ENCODE measurements around the gene PGPEP1.
A peak's percentile ranks its signal among the peaks of the same experiment; 100 is the strongest.
"Not testable (repeated sequence)": the region's sequence is repeated elsewhere in the genome, so short reads cannot be mapped to it uniquely, and the experiment has no call there.

The PGPEP1 gene

DNA sequence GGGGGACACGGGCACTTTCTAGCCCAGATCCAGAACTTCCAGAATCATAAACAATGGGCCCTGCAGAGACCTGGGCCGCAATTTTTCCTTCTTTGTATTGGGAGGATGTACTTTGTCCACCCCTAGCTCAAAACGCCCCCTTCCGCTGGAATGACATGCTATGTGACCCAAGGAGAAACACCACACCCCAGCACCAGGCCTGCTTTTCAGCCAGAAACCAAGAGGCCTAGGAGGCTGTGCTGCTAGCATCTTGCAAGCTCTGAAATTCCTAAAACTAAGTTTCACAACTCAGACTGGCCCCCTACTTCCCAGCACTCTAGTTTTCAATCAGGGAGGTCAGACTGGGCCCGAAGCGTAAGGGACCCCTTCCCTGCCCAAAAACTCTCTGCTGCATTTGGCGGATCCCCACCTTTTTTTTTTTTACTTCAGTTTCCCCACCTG, 18.1 kb upstream of the PGPEP1 start:
- H3K27ac ChIP-seq (ENCODE audit: low read depth, low read length): peak overlapping the region; percentile 93
- peaks cover 19% of the 10 kb centered on the region for H3K4me1 ChIP-seq (ENCODE audit: insufficient read depth, low read length)
- peaks cover 17% of the 10 kb centered on the region for H3K36me3 ChIP-seq (ENCODE audit: insufficient read depth, low read length)
- H3K9ac ChIP-seq (ENCODE audit: low read depth, low read length): peak overlapping the region; percentile 94
- WGBS: 7% methylated on average over 7 of the region's 7 CpGs
- H3K27me3 ChIP-seq (ENCODE audit: insufficient read depth, low read length): no peaks in the 10 kb centered on the region
- H3K4me3 ChIP-seq (ENCODE audit: low read length): peak overlapping the region; percentile 87
- H3K9me3 ChIP-seq (ENCODE audit: insufficient read depth, low read depth, low read length): no peaks in the 10 kb centered on the region

DNA sequence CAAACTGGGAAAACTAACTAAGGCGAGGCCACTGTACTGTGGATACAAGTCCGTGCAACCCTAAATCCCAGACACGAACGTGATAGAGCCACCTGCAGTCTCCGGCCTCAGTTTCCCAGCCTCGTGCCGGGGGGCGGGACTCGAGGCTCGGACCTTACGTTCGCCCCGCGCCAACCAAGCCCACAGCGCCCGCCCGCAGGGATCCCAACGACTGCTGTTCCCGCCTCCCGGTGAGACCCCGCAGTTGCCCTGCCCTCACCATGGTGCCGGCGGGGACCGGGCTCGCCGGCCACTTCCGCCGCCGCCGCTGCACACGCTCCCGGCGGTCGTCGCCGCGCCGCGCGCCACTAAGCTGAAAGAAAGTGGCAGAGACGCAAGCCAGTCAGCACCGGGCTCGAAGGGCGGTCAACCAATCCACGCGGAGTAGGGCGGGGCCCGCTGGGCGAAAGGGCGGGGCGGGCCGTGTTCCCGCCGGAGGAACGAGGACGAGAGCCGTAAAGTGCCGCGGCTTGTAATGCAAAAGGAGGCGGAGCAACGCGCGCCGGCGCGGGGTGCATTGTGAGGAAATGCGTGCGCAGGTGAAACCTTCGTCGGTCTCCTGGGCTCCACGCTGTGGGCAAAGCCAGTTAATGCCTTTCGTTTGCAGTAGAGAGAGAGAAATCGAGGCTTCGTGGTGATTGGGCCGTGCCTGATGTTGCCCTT, 17.5 kb upstream of the PGPEP1 start, which contains the start of gene LSM4:
Gene LSM4, minus strand, starts transcription at position 318 of the 702 bp plus-strand sequence. Its CDS starts 56 bp downstream, at position 262.
- H3K36me3 ChIP-seq (ENCODE audit: insufficient read depth, low read length): peaks cover 17% of the 10 kb centered on the region
- H3K27me3 ChIP-seq (ENCODE audit: insufficient read depth, low read length): no peaks in the 10 kb centered on the region
- no peaks in the 10 kb centered on the region for H3K9me3 ChIP-seq (ENCODE audit: insufficient read depth, low read depth, low read length)
- peak within 1 kb of the TSS; percentile 94 for H3K9ac ChIP-seq (ENCODE audit: low read depth, low read length)
- H3K27ac ChIP-seq (ENCODE audit: low read depth, low read length): peak within 1 kb of the TSS; percentile 93
- H3K4me1 ChIP-seq (ENCODE audit: insufficient read depth, low read length): peaks cover 19% of the 10 kb centered on the region
- peak within 1 kb of the TSS; percentile 87 for H3K4me3 ChIP-seq (ENCODE audit: low read length)
- WGBS: under 1% methylated on average over 75 of the region's 75 CpGs

DNA sequence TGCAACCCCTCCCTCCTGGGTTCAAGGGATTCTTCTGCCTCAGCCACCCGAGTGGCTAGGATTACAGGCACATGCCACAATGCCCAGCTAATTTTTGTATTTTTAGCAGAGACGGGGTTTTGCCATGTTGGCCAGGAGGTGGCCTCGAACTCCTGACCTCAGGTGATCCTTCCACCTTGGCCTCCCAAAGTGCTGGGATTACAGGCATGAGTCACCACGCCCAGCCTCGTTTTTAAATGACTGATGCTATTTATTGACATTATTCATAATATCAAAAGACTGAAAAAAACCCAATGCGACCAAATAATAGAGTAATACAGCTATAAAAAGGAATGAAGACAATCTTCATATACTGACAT, 16.0 kb upstream of the PGPEP1 start:
- Histone ChIP-seq H3K36me3 (ENCODE audit: insufficient read depth, low read length) (peaks cover 17% of the 10 kb centered on the region), H3K4me1 (ENCODE audit: insufficient read depth, low read length) (peaks cover 24% of the 10 kb centered on the region)
- not testable (repeated sequence) for H3K9me3 ChIP-seq (ENCODE audit: insufficient read depth, low read depth, low read length); H3K27ac ChIP-seq (ENCODE audit: low read depth, low read length); H3K27me3 ChIP-seq (ENCODE audit: insufficient read depth, low read length); H3K9ac ChIP-seq (ENCODE audit: low read depth, low read length); H3K4me3 ChIP-seq (ENCODE audit: low read length)
- 73% methylated on average over 4 of the region's 6 CpGs for WGBS

DNA sequence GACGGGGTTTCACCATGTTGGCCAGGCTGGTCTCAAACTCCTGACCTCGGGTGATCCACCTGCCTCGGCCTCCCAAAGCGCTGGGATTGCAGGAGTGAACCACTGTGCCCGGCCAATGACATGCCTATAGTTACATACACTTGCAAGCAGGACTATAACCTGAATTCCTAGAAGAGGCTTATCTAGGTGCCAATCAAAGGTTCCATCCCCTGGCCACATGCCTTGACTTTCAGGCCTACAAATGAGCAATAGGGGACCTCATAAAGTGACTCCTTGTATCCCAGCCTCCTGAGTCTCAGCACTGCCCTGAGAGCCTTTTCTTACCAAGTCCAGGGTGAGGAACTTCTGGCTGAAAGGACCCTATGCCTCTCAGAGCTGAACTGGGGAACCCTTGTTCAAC, 13.6 kb upstream of the PGPEP1 start:
- Histone ChIP-seq H3K27ac (ENCODE audit: low read depth, low read length) (no peak overlapping the region), H3K9me3 (ENCODE audit: insufficient read depth, low read depth, low read length) (no peaks in the 10 kb centered on the region), H3K36me3 (ENCODE audit: insufficient read depth, low read length) (no peaks in the 10 kb centered on the region), H3K9ac (ENCODE audit: low read depth, low read length) (no peak overlapping the region), H3K27me3 (ENCODE audit: insufficient read depth, low read length) (no peaks in the 10 kb centered on the region), H3K4me3 (ENCODE audit: low read length) (no peak overlapping the region), H3K4me1 (ENCODE audit: insufficient read depth, low read length) (peaks cover 16% of the 10 kb centered on the region)
- 94% methylated on average over 5 of the region's 5 CpGs for WGBS

DNA sequence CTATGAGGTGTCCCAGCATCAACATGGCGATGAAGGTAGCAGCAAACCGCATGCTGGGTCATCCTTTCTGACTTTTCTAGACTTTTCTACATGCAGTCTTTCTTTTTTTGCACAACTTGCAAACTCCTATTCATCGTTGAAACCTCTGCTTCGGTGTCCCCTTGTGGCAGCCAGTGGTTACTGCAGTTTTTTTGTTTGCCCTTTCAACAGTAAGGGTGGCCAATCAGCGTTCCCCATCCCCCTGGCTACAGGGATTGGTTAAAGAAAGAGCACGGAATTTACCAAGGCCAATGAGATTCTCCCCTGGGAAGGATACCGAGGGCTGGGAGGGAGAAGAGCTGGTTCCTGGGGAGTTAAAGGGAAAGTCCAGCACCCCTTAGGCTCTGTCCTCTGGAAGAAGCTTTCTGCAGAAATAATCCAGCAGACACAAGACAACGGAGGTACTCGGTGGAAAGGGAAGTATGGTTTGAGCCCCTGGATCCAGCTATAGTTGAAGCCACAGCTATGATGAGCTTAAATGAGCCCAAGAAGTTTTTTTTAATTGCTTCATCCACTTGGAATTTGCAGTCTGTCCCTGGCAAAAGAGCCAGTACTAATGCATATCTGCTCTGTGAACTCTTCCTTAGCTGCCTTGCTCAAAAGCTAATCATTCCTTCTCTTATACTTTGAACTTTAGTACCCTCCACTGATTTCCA, 11.9 kb upstream of the PGPEP1 start:
- Histone ChIP-seq H3K27me3 (ENCODE audit: insufficient read depth, low read length) (no peaks in the 10 kb centered on the region), H3K27ac (ENCODE audit: low read depth, low read length) (peak overlapping the region; percentile 34), H3K9ac (ENCODE audit: low read depth, low read length) (peak overlapping the region; percentile 45; the same call in 1 of the 2 replicates), H3K9me3 (ENCODE audit: insufficient read depth, low read depth, low read length) (no peaks in the 10 kb centered on the region), H3K36me3 (ENCODE audit: insufficient read depth, low read length) (no peaks in the 10 kb centered on the region), H3K4me1 (ENCODE audit: insufficient read depth, low read length) (peaks cover 9% of the 10 kb centered on the region), H3K4me3 (ENCODE audit: low read length) (peak overlapping the region; percentile 52)
- WGBS: 5% methylated on average over 9 of the region's 9 CpGs

DNA sequence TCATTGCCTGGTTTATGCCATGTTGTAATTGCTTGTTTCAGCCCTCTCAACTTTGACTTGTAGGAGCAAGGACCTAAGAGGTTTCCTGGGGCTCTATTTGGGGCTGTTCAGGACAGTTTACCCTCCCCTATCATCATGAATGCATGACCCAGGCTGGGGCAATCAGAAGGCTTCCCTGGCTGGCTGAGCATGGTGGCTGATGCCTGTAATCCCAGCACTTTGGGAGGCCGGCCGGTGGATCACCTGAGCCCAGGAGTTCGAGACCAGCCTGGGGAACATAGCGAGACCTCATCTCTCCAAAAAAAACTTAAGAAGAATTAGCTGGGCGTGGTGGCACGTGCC, 11.4 kb upstream of the PGPEP1 start:
- Histone ChIP-seq H3K4me1 (ENCODE audit: insufficient read depth, low read length) (peaks cover 5% of the 10 kb centered on the region; the same call in 1 of the 2 replicates), H3K9ac (ENCODE audit: low read depth, low read length) (peak overlapping the region; percentile 45; the same call in 1 of the 2 replicates), H3K27ac (ENCODE audit: low read depth, low read length) (no peak overlapping the region), H3K9me3 (ENCODE audit: insufficient read depth, low read depth, low read length) (no peaks in the 10 kb centered on the region), H3K36me3 (ENCODE audit: insufficient read depth, low read length) (no peaks in the 10 kb centered on the region), H3K4me3 (ENCODE audit: low read length) (peak overlapping the region; percentile 52), H3K27me3 (ENCODE audit: insufficient read depth, low read length) (no peaks in the 10 kb centered on the region)
- WGBS: 87% methylated on average over 6 of the region's 6 CpGs

DNA sequence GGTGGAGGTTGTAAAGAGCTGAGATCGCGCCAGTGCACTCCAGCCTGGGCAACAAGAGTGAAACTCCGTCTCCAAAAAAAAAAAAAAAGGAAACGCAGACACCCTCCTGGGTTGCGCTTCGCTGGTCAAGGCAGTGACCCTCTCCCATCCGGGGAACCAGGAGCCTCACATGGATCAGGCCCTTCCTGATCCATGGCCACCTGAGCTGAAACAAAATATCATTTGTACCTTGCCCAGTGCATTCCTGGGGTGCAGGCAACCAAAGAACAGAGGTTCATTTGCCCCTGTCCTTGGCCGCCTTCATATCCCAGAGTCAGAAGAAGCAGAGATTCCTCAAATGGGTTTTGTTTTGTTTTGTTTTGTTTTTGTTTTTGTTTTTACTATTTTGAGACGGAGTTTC, 9.5 kb upstream of the PGPEP1 start:
- H3K4me3 ChIP-seq (ENCODE audit: low read length): no peak overlapping the region
- H3K27ac ChIP-seq (ENCODE audit: low read depth, low read length): no peak overlapping the region
- no peaks in the 10 kb centered on the region for H3K9me3 ChIP-seq (ENCODE audit: insufficient read depth, low read depth, low read length)
- H3K4me1 ChIP-seq (ENCODE audit: insufficient read depth, low read length): peaks cover 5% of the 10 kb centered on the region; the same call in 1 of the 2 replicates
- H3K36me3 ChIP-seq (ENCODE audit: insufficient read depth, low read length): no peaks in the 10 kb centered on the region
- H3K27me3 ChIP-seq (ENCODE audit: insufficient read depth, low read length): no peaks in the 10 kb centered on the region
- 85% methylated on average over 9 of the region's 9 CpGs for WGBS
- no peak overlapping the region for H3K9ac ChIP-seq (ENCODE audit: low read depth, low read length)

DNA sequence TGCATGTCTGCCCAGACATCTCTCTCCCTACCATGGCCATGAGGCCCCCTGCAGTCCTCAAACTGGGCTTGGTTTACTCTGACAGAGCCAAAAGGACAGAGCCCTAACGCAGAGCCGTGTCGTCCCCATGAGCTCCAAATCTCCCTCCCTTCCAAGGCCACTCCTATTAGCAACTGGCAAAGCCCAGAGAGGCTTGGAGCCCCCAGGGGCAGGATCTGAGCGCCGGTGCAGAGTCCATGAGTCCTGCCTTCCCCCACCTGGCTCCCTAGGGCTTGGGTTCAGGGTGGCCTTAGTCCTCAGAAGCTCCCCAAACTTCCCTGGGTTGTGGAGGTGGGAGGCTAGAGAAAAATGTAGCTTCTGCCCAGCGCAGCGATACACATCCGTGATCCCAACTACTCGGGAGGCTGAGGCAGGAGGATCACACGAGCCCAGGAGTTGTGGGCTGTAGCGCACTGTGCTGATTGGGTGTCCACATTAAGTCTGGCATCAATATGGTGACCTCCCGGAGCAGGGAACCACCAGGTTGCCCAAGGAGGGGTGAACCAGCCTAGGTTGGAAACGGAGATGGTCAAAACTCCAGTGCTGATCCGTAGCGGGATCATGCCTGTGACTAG, 7.4 kb upstream of the PGPEP1 start:
- H3K9ac ChIP-seq (ENCODE audit: low read depth, low read length): 0 out of 2 replicates have a peak overlapping the region, but pooled peaks have one; percentile 6
- 83% methylated on average over 15 of the region's 15 CpGs for WGBS

DNA sequence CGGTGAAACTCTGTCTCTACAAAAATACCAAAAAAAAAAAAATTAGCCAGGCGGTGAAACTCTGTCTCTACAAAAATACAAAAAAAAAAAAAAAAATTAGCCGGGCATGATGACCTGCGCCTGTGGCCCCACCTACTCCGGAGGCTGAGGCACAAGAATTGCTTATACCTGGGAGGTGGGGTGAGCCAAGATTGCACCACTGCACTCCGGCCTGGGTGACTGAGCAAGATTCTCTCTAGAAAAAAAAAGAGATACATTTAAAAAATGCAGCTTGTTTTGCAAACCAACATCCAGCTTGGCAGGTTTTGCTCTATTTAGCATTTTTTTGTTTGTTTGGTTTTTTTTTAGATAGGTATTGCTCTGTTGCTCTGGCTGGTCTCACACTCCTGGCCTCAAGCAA, 6.7 kb upstream of the PGPEP1 start:
- Histone ChIP-seq H3K9me3 (ENCODE audit: insufficient read depth, low read depth, low read length) (no peaks in the 10 kb centered on the region), H3K27ac (ENCODE audit: low read depth, low read length) (no peak overlapping the region), H3K4me3 (ENCODE audit: low read length) (no peak overlapping the region), H3K27me3 (ENCODE audit: insufficient read depth, low read length) (no peaks in the 10 kb centered on the region), H3K4me1 (ENCODE audit: insufficient read depth, low read length) (peaks cover 3% of the 10 kb centered on the region; the same call in 1 of the 2 replicates), H3K9ac (ENCODE audit: low read depth, low read length) (no peak overlapping the region), H3K36me3 (ENCODE audit: insufficient read depth, low read length) (no peaks in the 10 kb centered on the region)
- WGBS: 93% methylated on average over 5 of the region's 6 CpGs

More for the DNA sequence above, 7.4 kb upstream of the PGPEP1 start:
- Histone ChIP-seq H3K9me3 (ENCODE audit: insufficient read depth, low read depth, low read length) (no peaks in the 10 kb centered on the region), H3K27ac (ENCODE audit: low read depth, low read length) (no peak overlapping the region), H3K4me3 (ENCODE audit: low read length) (no peak overlapping the region), H3K27me3 (ENCODE audit: insufficient read depth, low read length) (no peaks in the 10 kb centered on the region), H3K36me3 (ENCODE audit: insufficient read depth, low read length) (no peaks in the 10 kb centered on the region), H3K4me1 (ENCODE audit: insufficient read depth, low read length) (peaks cover 5% of the 10 kb centered on the region; the same call in 1 of the 2 replicates)

DNA sequence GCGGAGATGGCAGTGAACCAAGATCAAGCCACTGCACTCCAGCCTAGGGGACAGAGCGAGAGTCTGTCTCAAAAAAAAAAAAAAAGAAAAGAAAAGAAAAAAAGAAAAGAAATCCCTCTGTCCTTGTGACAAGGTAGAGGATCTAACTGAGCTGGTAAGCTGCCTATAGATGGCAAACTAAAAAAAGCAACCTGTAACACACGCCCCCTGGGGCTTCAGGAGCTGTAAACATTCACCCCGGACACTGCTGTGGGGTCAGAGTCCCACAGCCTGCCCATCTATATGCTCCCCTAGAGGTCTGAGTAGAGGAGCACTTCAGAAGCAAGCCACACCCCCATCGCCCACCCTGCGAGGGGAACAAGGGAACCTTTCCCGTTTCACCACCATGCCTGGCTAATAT, 4.3 kb upstream of the PGPEP1 start:
- 67% methylated on average over 7 of the region's 7 CpGs for WGBS
- no peak overlapping the region for H3K9ac ChIP-seq (ENCODE audit: low read depth, low read length)
- H3K27me3 ChIP-seq (ENCODE audit: insufficient read depth, low read length): no peaks in the 10 kb centered on the region
- no peaks in the 10 kb centered on the region for H3K9me3 ChIP-seq (ENCODE audit: insufficient read depth, low read depth, low read length)
- no peaks in the 10 kb centered on the region for H3K36me3 ChIP-seq (ENCODE audit: insufficient read depth, low read length)
- H3K4me3 ChIP-seq (ENCODE audit: low read length): no peak overlapping the region
- H3K27ac ChIP-seq (ENCODE audit: low read depth, low read length): no peak overlapping the region
- H3K4me1 ChIP-seq (ENCODE audit: insufficient read depth, low read length): no peaks in the 10 kb centered on the region

DNA sequence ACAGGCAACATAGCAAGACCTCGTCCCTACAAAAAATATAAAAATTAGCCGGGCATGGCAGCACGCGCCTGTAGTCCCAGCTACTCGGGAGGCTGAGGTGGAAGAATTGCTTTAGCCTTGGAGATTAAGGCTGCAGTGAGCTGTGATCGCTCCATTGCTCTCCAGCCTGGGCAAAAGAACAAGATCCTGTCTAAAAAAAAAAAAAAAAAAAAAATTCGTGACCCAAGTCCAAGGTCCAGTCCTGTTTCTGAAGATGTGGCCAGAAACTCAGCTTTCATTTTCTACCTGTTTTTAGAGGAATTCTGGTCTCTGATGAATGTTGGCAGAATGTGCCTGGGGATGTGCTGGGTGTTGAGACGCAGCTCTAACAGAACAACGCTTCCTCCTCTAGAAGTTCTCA, 1.9 kb upstream of the PGPEP1 start:
- H3K36me3 ChIP-seq (ENCODE audit: insufficient read depth, low read length): no peaks in the 10 kb centered on the region
- no peak overlapping the region for H3K9ac ChIP-seq (ENCODE audit: low read depth, low read length)
- WGBS: 89% methylated on average over 9 of the region's 9 CpGs
- no peak overlapping the region for H3K4me3 ChIP-seq (ENCODE audit: low read length)
- H3K9me3 ChIP-seq (ENCODE audit: insufficient read depth, low read depth, low read length): no peaks in the 10 kb centered on the region
- H3K27me3 ChIP-seq (ENCODE audit: insufficient read depth, low read length): no peaks in the 10 kb centered on the region
- 0 out of 2 replicates have a peak, but pooled peaks cover 5% of the 10 kb centered on the region for H3K4me1 ChIP-seq (ENCODE audit: insufficient read depth, low read length)
- no peak overlapping the region for H3K27ac ChIP-seq (ENCODE audit: low read depth, low read length)
